Tongue (tissue), 1 donor: Measurements from ENCODE around the gene DSN1. TPM values are rescaled to one million over a fixed set of nuclear protein-coding genes. Genes with fewer than 3 reads are reported as not detected.

ENCODE experiments used
- total RNA-seq: library from RNA; depleted of rRNA; stranded (reverse); fragments of >200 nt; gene quantifications from one replicate; pipeline ENCODE4 v1.2.3, GENCODE V29; 2014

DSN1 gene
- total RNA-seq, 1 donor from 2014 or later, result 10.7 TPM

Other genes starting within 250 kb of the DSN1 start
- gene MYL9, start 232.2 kb downstream of the DSN1 start, total RNA-seq, result 8.3 TPM
- 21.7 TPM for gene TGIF2, start 200.2 kb downstream of the DSN1 start, total RNA-seq
- gene RAB5IF, start 168.0 kb downstream of the DSN1 start, total RNA-seq, result 54.2 TPM
- 0.21 TPM for gene SLA2, start 127.6 kb downstream of the DSN1 start, total RNA-seq
- gene NDRG3, start 27.7 kb downstream of the DSN1 start, total RNA-seq, result 17.1 TPM
- 0.21 TPM for gene TLDC2, start 102.4 kb upstream of the DSN1 start, total RNA-seq
- gene SAMHD1, start 177.9 kb upstream of the DSN1 start, total RNA-seq, result 57.0 TPM